HEK293 (cell line): ENCODE results near the gene MBOAT7.
A peak's percentile ranks its signal among the peaks of the same experiment; 100 is the strongest.

ENCODE experiments used
- CTCF ChIA-PET: fragments of 350-600 bp; formaldehyde crosslinking; extraction: SDS; loops from one replicate; lab custom pipeline; 2021; ENCODE audit warnings: antibody characterized with exemption; lab: Yijun Ruan, JAX
- POLR2A ChIA-PET: fragments of 300-600 bp; formaldehyde crosslinking; extraction: SDS; loops from one replicate; lab custom pipeline; 2020; ENCODE audit warnings: antibody characterized with exemption, inconsistent platforms; lab: Yijun Ruan, JAX
- H3K27ac ChIP-seq: fragments of 200-500 bp; sonication (Bioruptor generic); 2 replicates; pipeline ENCODE4 v1.5.1; 2014; ENCODE audit warnings: low read depth, low read length, control low read depth, inconsistent platforms; ENCODE audit errors: extremely low read depth
- H3K36me3 ChIP-seq, 2 experiments: fragments of 200-500 bp in 1 of 2; sonication (Bioruptor generic) in 1 of 2; 1 replicate in 1 of 2; 2 replicates in 1 of 2; pipeline ENCODE4 v1.5.1; 2014 to 2017; ENCODE audit warnings: inconsistent platforms in 2 of 2, low read length in 2 of 2; ENCODE audit not compliant: control insufficient read depth in 2 of 2, insufficient read depth in 1 of 2
- H3K4me1 ChIP-seq: fragments of 200-500 bp; sonication (Bioruptor generic); 2 replicates; pipeline ENCODE4 v1.5.1; 2014; ENCODE audit warnings: mild to moderate bottlenecking, low read length, inconsistent platforms; ENCODE audit not compliant: control insufficient read depth, insufficient read depth
- H3K4me3 ChIP-seq: 2 replicates; pipeline ENCODE4 v1.5.1; 2011; ENCODE audit warnings: low read depth, mild to moderate bottlenecking, control low read depth, low read length, moderate library complexity
- H3K9me3 ChIP-seq: fragments of 200-500 bp; sonication (Bioruptor generic); 2 replicates; pipeline ENCODE4 v1.5.1; 2014; ENCODE audit warnings: low read depth, low read length, inconsistent platforms; ENCODE audit not compliant: control insufficient read depth, insufficient read depth
- EGR2 ChIP-seq: fragments of 450-650 bp; formaldehyde crosslinking; IDR thresholded peaks from 2 replicates; pipeline ENCODE4 v1.5.1; 2016; ENCODE audit warnings: low read depth, missing biosample characterization, missing genetic modification characterization
- IKZF3 ChIP-seq: fragments of 450-650 bp; IDR thresholded peaks from 2 replicates; pipeline ENCODE4 v1.5.0; 2018; ENCODE audit warnings: missing biosample characterization, mild to moderate bottlenecking, missing genetic modification characterization, moderate library complexity
- KLF9 ChIP-seq: fragments of 450-650 bp; formaldehyde crosslinking; IDR thresholded peaks from 2 replicates; pipeline ENCODE4 v1.5.1; 2016; ENCODE audit warnings: missing biosample characterization, missing genetic modification characterization, low read depth
- RBAK ChIP-seq: fragments of 450-650 bp; formaldehyde crosslinking; IDR thresholded peaks from 2 replicates; pipeline ENCODE4 v1.5.1; 2016; ENCODE audit warnings: missing biosample characterization, missing genetic modification characterization
- WT1 ChIP-seq: fragments of 450-650 bp; formaldehyde crosslinking; IDR thresholded peaks from 2 replicates; pipeline ENCODE4 v1.5.1; 2016; ENCODE audit warnings: missing biosample characterization, missing genetic modification characterization
- ZFHX2 ChIP-seq: fragments of 450-650 bp; formaldehyde crosslinking; conservative IDR thresholded peaks from 2 replicates; pipeline ENCODE4 v1.5.1; 2016; ENCODE audit warnings: missing biosample characterization, missing genetic modification characterization
- ZNF280C ChIP-seq: fragments of 450-650 bp; formaldehyde crosslinking; IDR thresholded peaks from 2 replicates; pipeline ENCODE4 v1.5.1; 2016; ENCODE audit warnings: missing biosample characterization, missing genetic modification characterization
- ZNF324 ChIP-seq: fragments of 450-650 bp; formaldehyde crosslinking; IDR thresholded peaks from 2 replicates; pipeline ENCODE4 v1.5.1; 2016; ENCODE audit warnings: missing biosample characterization, missing genetic modification characterization
- ZNF433 ChIP-seq: fragments of 450-650 bp; formaldehyde crosslinking; IDR thresholded peaks from 2 replicates; pipeline ENCODE4 v1.5.1; 2016; ENCODE audit warnings: missing biosample characterization, missing genetic modification characterization, low read depth
- ZNF600 ChIP-seq: fragments of 450-650 bp; formaldehyde crosslinking; IDR thresholded peaks from 2 replicates; pipeline ENCODE4 v1.5.1; 2016; ENCODE audit warnings: missing biosample characterization, missing genetic modification characterization
- ZNF777 ChIP-seq: fragments of 450-650 bp; formaldehyde crosslinking; IDR thresholded peaks from 2 replicates; pipeline ENCODE4 v1.5.1; 2017; ENCODE audit warnings: missing biosample characterization, missing genetic modification characterization, borderline replicate concordance

The MBOAT7 gene

GRCh38 chr19:54152267-54152666, 37.1 kb downstream of the MBOAT7 start:
- Histone ChIP-seq H3K27ac (0 out of 2 replicates have a peak overlapping the region, but pooled peaks have one; percentile 9), H3K36me3 (peaks cover 51 to 96% of the 10 kb centered on the region in 2 experiments), H3K4me3 (no peak overlapping the region), H3K4me1 (no peaks in the 10 kb centered on the region), H3K9me3 (no peaks in the 10 kb centered on the region)
- POLR2A ChIA-PET, result interaction anchor here (1.3 to 8.0 kb wide), 2 partner anchors 10 to 14 kb away, joined by 3 to 87 read pairs; partner anchors contain the start of gene CNOT3
- CTCF ChIA-PET, result no interaction called here
- TF ChIP-seq WT1 (tag by site-specific recombination), result no peak

- Histone ChIP-seq H3K4me1 (no peaks in the 10 kb centered on the region), H3K4me3 (no peak overlapping the region), H3K9me3 (no peaks in the 10 kb centered on the region), H3K36me3 (peaks cover 56 to 96% of the 10 kb centered on the region in 2 experiments), H3K27ac (peak overlapping the region; percentile 24; the same call in 1 of the 2 replicates)
- CTCF ChIA-PET, result interaction anchor here (0.6 to 1.2 kb wide), 2 partner anchors 15 to 81 kb away, joined by 3 read pairs; no protein-coding TSS in a partner anchor
- POLR2A ChIA-PET, result interaction anchor here (0.7 to 8.0 kb wide), 4 partner anchors 9 to 127 kb away, joined by 3 to 87 read pairs (median 3); partner anchors contain the start of genes CNOT3 and MBOAT7
- no peak for TF ChIP-seq ZNF324 (tag by site-specific recombination)
- no peak for TF ChIP-seq IKZF3 (tag by site-specific recombination)
- 0 out of 2 replicates have a peak, but pooled peaks have one; percentile 56 for TF ChIP-seq ZNF600
- TF ChIP-seq ZNF280C (tag by site-specific recombination), result no peak
- TF ChIP-seq, all 188 proteins: peak for 1
These were observed 37.9 kb downstream of the MBOAT7 start for GRCh38 chr19:54151362-54152035.

- Histone ChIP-seq H3K4me1 (no peaks in the 10 kb centered on the region), H3K27ac (no peak overlapping the region), H3K4me3 (no peak overlapping the region), H3K36me3 (peaks cover 68 to 98% of the 10 kb centered on the region in 2 experiments), H3K9me3 (no peaks in the 10 kb centered on the region)
- TF ChIP-seq KLF9 (tag by site-specific recombination), result peak; percentile 39; the same call in 1 of the 2 replicates
- no peak for TF ChIP-seq RBAK
- no peak for TF ChIP-seq ZNF777 (tag by site-specific recombination)
- TF ChIP-seq, all 188 proteins: peak for 1
- POLR2A ChIA-PET, result interaction anchor here (3.9 to 8.0 kb wide), 2 partner anchors 9 to 11 kb away, joined by 23 to 87 read pairs; partner anchors contain the start of genes CNOT3 and LENG1
- CTCF ChIA-PET, result interaction anchor here (1.3 to 2.2 kb wide), 2 partner anchors 8 to 10 kb away, joined by 5 to 9 read pairs; partner anchors contain the start of gene LENG1
These were observed 40.2 kb downstream of the MBOAT7 start for GRCh38 chr19:54149021-54149812.

GRCh38 chr19:54148158-54148557, 41.2 kb downstream of the MBOAT7 start:
- H3K9me3 ChIP-seq, result no peaks in the 10 kb centered on the region
- H3K4me1 ChIP-seq, result no peaks in the 10 kb centered on the region
- POLR2A ChIA-PET, result interaction anchor here (3.9 to 8.0 kb wide), 2 partner anchors 10 to 11 kb away, joined by 23 to 87 read pairs; partner anchors contain the start of genes CNOT3 and LENG1
- TF ChIP-seq EGR2 (peak; percentile 84), ZNF433 (no peak), ZFHX2 (tag by site-specific recombination) (peak; percentile 90)
- CTCF ChIA-PET, result interaction anchor here (1.3 kb wide), 1 partner anchor 9 kb away, joined by 5 read pairs; no protein-coding TSS in a partner anchor
- H3K36me3 ChIP-seq, result peaks cover 70 to 98% of the 10 kb centered on the region in 2 experiments
- H3K27ac ChIP-seq, result no peak overlapping the region
- no peak overlapping the region for H3K4me3 ChIP-seq
